SU-DHL-6 (cell line): Measurements from ENCODE around the gene LETM1.

Experiments used
- CTCF ChIP-seq: fragments of 200-600 bp; sonication (generic); IDR thresholded peaks from one replicate; pipeline ENCODE4 v1.5.1; 2017; ENCODE audit warnings: antibody characterized with exemption, mild to moderate bottlenecking, low read length, moderate library complexity; ENCODE audit not compliant: insufficient read depth, poor library complexity, severe bottlenecking
- EZH2phosphoT487 ChIP-seq: fragments of 200-600 bp; sonication (generic), shearing (Covaris generic); conservative IDR thresholded peaks from 2 replicates; pipeline ENCODE4 v1.6.1; 2018; ENCODE audit warnings: mild to moderate bottlenecking, antibody characterized with exemption, low read length, moderate library complexity, mixed read lengths

DNA sequence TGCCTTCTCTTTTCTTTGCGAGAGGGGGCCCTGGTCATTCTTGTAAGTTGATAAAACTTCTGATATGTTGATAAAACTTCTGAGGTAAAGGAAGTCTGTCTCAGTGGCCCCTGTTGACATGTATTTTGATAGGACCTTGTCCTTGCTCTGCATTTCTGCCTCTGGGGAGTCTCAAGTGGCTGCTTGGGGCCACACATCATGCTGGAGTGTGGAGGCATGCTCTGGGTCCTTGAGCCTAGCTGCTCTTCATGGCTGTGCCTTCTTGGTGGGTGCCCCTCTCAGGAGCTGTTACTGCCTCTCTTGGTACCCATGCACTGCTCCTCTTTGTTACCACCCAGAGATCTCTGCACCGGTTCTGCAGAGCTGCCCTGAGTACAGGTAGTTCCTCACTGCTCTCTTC lies 29.5 kb upstream of the LETM1 start:
- TF ChIP-seq CTCF (no peak), EZH2phosphoT487 (no peak)
